ENCODE data around the gene TIMM13. TPM values are rescaled to one million over a fixed set of nuclear protein-coding genes. Genes with fewer than 3 reads are reported as not detected.
"Not testable (repeated sequence)": the region's sequence is repeated elsewhere in the genome, so short reads cannot be mapped to it uniquely, and the experiment has no call there.

Gene TIMM13
- polyA plus RNA-seq, 2 of the 4 experiments (the other 2 are of a cell fraction), result 24.7 to 81.2 TPM

DNA sequence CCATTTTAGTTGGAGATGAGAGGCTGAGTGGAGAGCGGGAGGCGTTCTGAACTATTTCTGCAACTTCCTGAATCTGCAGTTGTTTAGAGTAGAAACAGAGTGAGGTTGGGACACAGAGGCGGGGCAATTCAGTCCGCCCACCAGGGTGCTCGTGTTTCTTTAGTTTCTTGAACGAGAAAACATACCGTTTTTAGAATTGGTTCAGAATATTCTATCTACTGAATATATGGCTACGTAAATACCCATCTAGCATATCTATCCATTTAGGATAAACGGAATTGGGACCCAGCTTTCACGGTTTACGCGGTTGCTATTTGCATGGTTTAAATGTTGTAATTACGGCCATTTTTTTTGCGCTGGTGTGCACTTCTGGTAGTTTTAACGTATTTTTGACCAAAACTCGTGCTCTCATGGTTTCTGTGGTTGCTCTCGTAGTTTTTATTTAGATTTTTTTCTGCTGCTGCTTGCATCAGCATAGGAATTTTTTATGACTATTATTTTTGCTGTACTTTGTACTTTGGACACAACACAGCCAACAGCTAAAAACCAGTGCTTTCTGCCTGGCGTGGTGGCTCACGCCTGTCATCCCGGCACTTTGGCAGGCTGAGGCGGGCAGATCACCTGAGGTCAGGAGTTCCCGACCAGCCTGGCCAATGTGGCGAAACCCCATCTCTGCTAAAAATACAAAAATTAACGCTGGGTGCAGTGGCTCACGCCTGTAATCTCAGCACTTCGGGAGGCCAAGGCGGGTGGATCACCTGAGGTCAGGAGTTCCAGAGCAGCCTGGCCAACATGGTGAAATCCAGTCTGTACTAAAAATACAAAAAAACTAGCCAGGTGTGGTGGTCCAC lies 32.7 kb downstream of the TIMM13 start:
- ChIA-PET CTCF (interaction anchor here (1.2 to 1.5 kb wide), 2 partner anchors 8 to 120 kb away, joined by 3 to 4 read pairs; no protein-coding TSS in a partner anchor), POLR2A (interaction anchor here (0.6 kb wide), 1 partner anchor 10 kb away, joined by 7 read pairs; no protein-coding TSS in a partner anchor)
- Histone ChIP-seq H3K27ac (no peak overlapping the region), H3K4me2 (no peak overlapping the region), H3K9me3 (no peaks in the 10 kb centered on the region), H3K4me1 (peaks cover 9% of the 10 kb centered on the region; the same call in 1 of the 3 replicates), H3K4me3 (no peak overlapping the region)
- no peak for TF ChIP-seq HOXB13 (CRISPR knock-in tag; IDR thresholded peaks at IDR 0.05; ENCODE audit: low read depth)
- TF ChIP-seq USF2 (IDR thresholded peaks at IDR 0.05), result no peak
- no peak for TF ChIP-seq EP300 (IDR thresholded peaks at IDR 0.05)
- TF ChIP-seq, protein P1, sequence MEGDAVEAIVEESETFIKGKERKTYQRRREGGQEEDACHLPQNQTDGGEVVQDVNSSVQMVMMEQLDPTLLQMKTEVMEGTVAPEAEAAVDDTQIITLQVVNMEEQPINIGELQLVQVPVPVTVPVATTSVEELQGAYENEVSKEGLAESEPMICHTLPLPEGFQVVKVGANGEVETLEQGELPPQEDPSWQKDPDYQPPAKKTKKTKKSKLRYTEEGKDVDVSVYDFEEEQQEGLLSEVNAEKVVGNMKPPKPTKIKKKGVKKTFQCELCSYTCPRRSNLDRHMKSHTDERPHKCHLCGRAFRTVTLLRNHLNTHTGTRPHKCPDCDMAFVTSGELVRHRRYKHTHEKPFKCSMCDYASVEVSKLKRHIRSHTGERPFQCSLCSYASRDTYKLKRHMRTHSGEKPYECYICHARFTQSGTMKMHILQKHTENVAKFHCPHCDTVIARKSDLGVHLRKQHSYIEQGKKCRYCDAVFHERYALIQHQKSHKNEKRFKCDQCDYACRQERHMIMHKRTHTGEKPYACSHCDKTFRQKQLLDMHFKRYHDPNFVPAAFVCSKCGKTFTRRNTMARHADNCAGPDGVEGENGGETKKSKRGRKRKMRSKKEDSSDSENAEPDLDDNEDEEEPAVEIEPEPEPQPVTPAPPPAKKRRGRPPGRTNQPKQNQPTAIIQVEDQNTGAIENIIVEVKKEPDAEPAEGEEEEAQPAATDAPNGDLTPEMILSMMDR (IDR thresholded peaks at IDR 0.05), result no peak
- TF ChIP-seq BHLHE40 (IDR thresholded peaks at IDR 0.05; ENCODE audit: low read depth, low read length), result no peak
- no peak for TF ChIP-seq POLR2A (IDR thresholded peaks at IDR 0.05; ENCODE audit: low read length)
- TF ChIP-seq, protein P2, sequence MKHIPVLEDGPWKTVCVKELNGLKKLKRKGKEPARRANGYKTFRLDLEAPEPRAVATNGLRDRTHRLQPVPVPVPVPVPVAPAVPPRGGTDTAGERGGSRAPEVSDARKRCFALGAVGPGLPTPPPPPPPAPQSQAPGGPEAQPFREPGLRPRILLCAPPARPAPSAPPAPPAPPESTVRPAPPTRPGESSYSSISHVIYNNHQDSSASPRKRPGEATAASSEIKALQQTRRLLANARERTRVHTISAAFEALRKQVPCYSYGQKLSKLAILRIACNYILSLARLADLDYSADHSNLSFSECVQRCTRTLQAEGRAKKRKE (CRISPR knock-in tag; IDR thresholded peaks at IDR 0.05; ENCODE audit: low read depth), result no peak
- no peak for TF ChIP-seq RFX5 (IDR thresholded peaks at IDR 0.05)
- TF ChIP-seq FOSB (CRISPR knock-in tag; IDR thresholded peaks at IDR 0.05), result no peak
- TF ChIP-seq CHD2 (IDR thresholded peaks at IDR 0.05; ENCODE audit: low read length, partially characterized antibody), result no peak
- TF ChIP-seq E2F6 (IDR thresholded peaks at IDR 0.05; ENCODE audit: borderline replicate concordance, low read depth), result no peak
- no peak for TF ChIP-seq EHMT2 (IDR thresholded peaks at IDR 0.05; ENCODE audit: low read depth)
- TF ChIP-seq ZFP36 (IDR thresholded peaks at IDR 0.05; ENCODE audit: borderline replicate concordance, partially characterized antibody), result no peak
- WGBS (ENCODE audit: missing lambda C conversion rate), result 76% methylated on average over 27 of the region's 27 CpGs
- no peak for ATAC-seq
- DNase-seq (ENCODE audit: low read depth in 1 of 2, low spot score in 1 of 2), result no peak
- no peak for FAIRE-seq

DNA sequence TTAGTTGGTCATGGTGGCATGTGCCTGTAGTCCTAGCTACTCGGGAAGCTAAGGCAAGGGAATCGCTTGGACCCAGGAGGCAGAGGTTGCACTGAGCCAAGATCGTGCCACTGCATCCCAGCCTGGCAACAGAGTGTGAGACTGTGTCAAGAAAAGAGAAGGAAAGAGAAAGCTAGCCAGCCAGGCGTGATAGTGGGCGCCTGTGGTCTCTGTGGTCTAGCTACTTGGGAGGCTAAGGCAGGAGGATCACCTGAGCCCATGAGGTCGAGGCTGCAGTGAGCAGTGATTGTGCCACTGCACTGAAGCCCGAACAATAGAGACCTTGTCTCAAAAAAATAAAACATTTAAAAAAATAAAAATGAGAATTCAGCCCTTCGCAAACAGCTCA lies 33.3 kb downstream of the TIMM13 start:
- TF ChIP-seq RAD21 (conservative IDR thresholded peaks at IDR 0.05 in 1 of 2, IDR thresholded peaks at IDR 0.05 in 1 of 2) (no peak), FOXS1 (CRISPR knock-in tag; IDR thresholded peaks at IDR 0.05) (no peak), FOSB (CRISPR knock-in tag; IDR thresholded peaks at IDR 0.05) (no peak), MYC (IDR thresholded peaks at IDR 0.05; ENCODE audit: borderline replicate concordance, low read length) (no peak), EHF (CRISPR knock-in tag; IDR thresholded peaks at IDR 0.05) (no peak), HMGXB4 (CRISPR knock-in tag; IDR thresholded peaks at IDR 0.05; ENCODE audit: borderline replicate concordance) (no peak), ESRRA (IDR thresholded peaks at IDR 0.05; ENCODE audit: borderline replicate concordance, low read length) (no peak), GATA3 (IDR thresholded peaks at IDR 0.05; ENCODE audit: borderline replicate concordance) (no peak), NFE2L2 (conservative IDR thresholded peaks at IDR 0.05; ENCODE audit: low read length) (no peak), ZFP36 (IDR thresholded peaks at IDR 0.05; ENCODE audit: borderline replicate concordance, partially characterized antibody) (no peak), KDM1A (IDR thresholded peaks at IDR 0.05; ENCODE audit: low read depth) (no peak), ELK1 (IDR thresholded peaks at IDR 0.05; ENCODE audit: low read depth, low read length) (no peak), PBX3 (IDR thresholded peaks at IDR 0.05) (no peak)
- H3K4me1 ChIP-seq, result peaks cover 9% of the 10 kb centered on the region; the same call in 1 of the 3 replicates
- H3K4me2 ChIP-seq, result no peak overlapping the region
- no peak overlapping the region for H3K4me3 ChIP-seq
- ATAC-seq, result no peak
- ChIA-PET POLR2A (interaction anchor here (0.6 kb wide), 1 partner anchor 9 kb away, joined by 7 read pairs; no protein-coding TSS in a partner anchor), CTCF (interaction anchor here (0.9 to 2.8 kb wide), 5 partner anchors 9 to 238 kb away, joined by 3 to 8 read pairs (median 4); partner anchors contain the start of gene PLEKHJ1)
- no peak for DNase-seq (ENCODE audit: low read depth in 1 of 2, low spot score in 1 of 2)
- no peaks in the 10 kb centered on the region for H3K9me3 ChIP-seq
- WGBS (ENCODE audit: missing lambda C conversion rate), result 72% methylated on average over 8 of the region's 8 CpGs
- FAIRE-seq, result no peak
- no peak overlapping the region for H3K27ac ChIP-seq

DNA sequence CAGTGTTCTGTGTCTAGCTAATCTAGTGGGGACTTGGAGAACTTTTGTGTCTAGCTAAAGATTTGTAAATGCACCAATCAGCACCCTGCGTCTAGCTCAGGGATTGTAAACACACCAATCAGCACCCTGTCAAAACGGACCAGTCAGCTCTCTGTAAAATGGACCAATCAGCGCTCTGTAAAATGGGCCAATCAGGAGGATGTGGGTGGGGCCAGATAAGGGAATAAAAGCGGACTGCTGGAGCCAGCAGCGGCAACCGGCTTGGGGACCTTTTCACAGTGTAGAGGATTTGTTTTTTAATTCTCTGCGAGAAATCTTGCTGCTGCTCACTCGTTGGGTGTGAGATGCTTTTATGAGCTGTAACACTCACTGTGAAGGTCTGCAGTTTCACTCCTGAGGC lies 34.5 kb downstream of the TIMM13 start:
- DNase-seq (ENCODE audit: low read depth in 1 of 2, low spot score in 1 of 2); H3K4me1 ChIP-seq; H3K4me2 ChIP-seq; FAIRE-seq; H3K9me3 ChIP-seq; POLR2A ChIA-PET; H3K27ac ChIP-seq; H3K4me3 ChIP-seq; ATAC-seq: not testable (repeated sequence)
- WGBS (ENCODE audit: missing lambda C conversion rate), result 70% methylated on average over 7 of the region's 8 CpGs
- CTCF ChIA-PET, result interaction anchor here (0.6 to 2.9 kb wide), 12 partner anchors 7 to 237 kb away, joined by 3 to 21 read pairs (median 4); partner anchors contain the start of gene PLEKHJ1
